CD4-positive, CD25-positive, alpha-beta regulatory T cell (primary cell): ENCODE results near the gene RBCK1. TPM values are rescaled to one million over a fixed set of nuclear protein-coding genes. Genes with fewer than 3 reads are reported as not detected.

ENCODE experiments used
- ATAC-seq, 2 donors: fragments of 150-1000 bp; cut with Tn5 transposase; one replicate each; pipeline ENCODE4 v1.10.0; 2021; ENCODE audit warnings: low read depth in 2 of 2, moderate number of reproducible peaks in 2 of 2, moderate library complexity in 1 of 2
- DNase-seq, 3 donors: peaks; one replicate each; pipeline versions ENCODE4 v3.0.0 to v3.0.0-alpha.2; 2012 to 2022; ENCODE audit warnings: mixed read lengths in 1 of 3
- H3K27ac ChIP-seq: one replicate; pipeline ENCODE4 v1.7.0; 2013; ENCODE audit warnings: mild to moderate bottlenecking, low read length; ENCODE audit not compliant: insufficient read depth, poor library complexity, severe bottlenecking
- H3K27me3 ChIP-seq: one replicate; pipeline ENCODE4 v1.7.0; 2013; ENCODE audit warnings: low read length; ENCODE audit not compliant: control insufficient read depth, insufficient read depth
- H3K36me3 ChIP-seq: one replicate; pipeline ENCODE4 v1.7.0; 2013; ENCODE audit warnings: mild to moderate bottlenecking, low read length, moderate library complexity; ENCODE audit not compliant: control insufficient read depth, insufficient read depth
- H3K4me1 ChIP-seq: 2 replicates; pipeline ENCODE4 v1.7.0; 2013; ENCODE audit warnings: mild to moderate bottlenecking, low read length; ENCODE audit not compliant: insufficient read depth, control insufficient read depth, poor library complexity, severe bottlenecking
- H3K4me3 ChIP-seq: one replicate; pipeline ENCODE4 v1.7.0; 2013; ENCODE audit warnings: low read depth, mild to moderate bottlenecking, low read length, moderate library complexity
- H3K9me3 ChIP-seq, 2 experiments: 1 replicate in 1 of 2; 2 replicates in 1 of 2; pipeline ENCODE4 v1.7.0; 2013; ENCODE audit warnings: low read length in 2 of 2, mild to moderate bottlenecking in 1 of 2, moderate library complexity in 1 of 2; ENCODE audit not compliant: control insufficient read depth in 2 of 2
- H3K27ac Mint-ChIP-seq, 3 donors: one replicate each; pipeline ENCODE4 v1.8.0; 2020 to 2022; ENCODE audit warnings: mild to moderate bottlenecking in 3 of 3, mixed read lengths in 3 of 3, moderate library complexity in 2 of 3
- H3K27me3 Mint-ChIP-seq: one replicate; pipeline ENCODE4 v1.8.0; 2022; ENCODE audit warnings: mild to moderate bottlenecking, mixed read lengths
- H3K36me3 Mint-ChIP-seq: one replicate; pipeline ENCODE4 v1.8.0; 2020; ENCODE audit warnings: mixed read lengths
- H3K4me1 Mint-ChIP-seq, 4 donors: one replicate each; pipeline ENCODE4 v1.8.0; 2020 to 2022; ENCODE audit warnings: mixed read lengths in 4 of 4, mild to moderate bottlenecking in 1 of 4
- H3K4me3 Mint-ChIP-seq, 4 donors: one replicate each; pipeline ENCODE4 v1.8.0; 2020 to 2022; ENCODE audit warnings: mild to moderate bottlenecking in 4 of 4, mixed read lengths in 4 of 4, moderate library complexity in 3 of 4
- H3K9me3 Mint-ChIP-seq, 7 donors: one replicate each; pipeline ENCODE4 v1.8.0; 2020 to 2022; ENCODE audit warnings: mixed read lengths in 7 of 7, mild to moderate bottlenecking in 3 of 7, moderate library complexity in 2 of 7
- polyA plus RNA-seq, 4 donors: library from polyadenylated mRNA; unstranded; fragments of 300-500 nt; fragmentation: Illumina TruSeq; gene quantifications; one replicate each; pipeline ENCODE4 v1.2.3, GENCODE V29; 2021
- total RNA-seq: library from RNA; stranded (reverse); gene quantifications from one replicate; pipeline ENCODE4 v1.2.3, GENCODE V29; 2022

The RBCK1 gene
- total and polyA plus RNA-seq, 5 donors from 2014 or later: 87.5 to 115 (median 93.5) TPM

- H3K27me3 Mint-ChIP-seq: no peaks in the 10 kb centered on the region
- H3K4me1 Mint-ChIP-seq: peaks cover 0 to 10% (median 8%) of the 10 kb centered on the region in 4 donors
- Histone ChIP-seq H3K4me1 (peaks cover 10% of the 10 kb centered on the region), H3K27ac (no peak overlapping the region), H3K4me3 (no peak overlapping the region), H3K27me3 (no peaks in the 10 kb centered on the region), H3K9me3 (no peaks in the 10 kb centered on the region), H3K36me3 (peaks cover 48% of the 10 kb centered on the region)
- H3K27ac Mint-ChIP-seq: no peak overlapping the region
- no peaks in the 10 kb centered on the region for H3K9me3 Mint-ChIP-seq
- no peak for DNase-seq
- no peak for ATAC-seq
- H3K4me3 Mint-ChIP-seq: no peak overlapping the region
- peaks cover 25% of the 10 kb centered on the region for H3K36me3 Mint-ChIP-seq
Measured at GRCh38 chr20:397432-398237, 10.5 kb upstream of the RBCK1 start.

- Mint-ChIP-seq H3K27me3 (no peaks in the 10 kb centered on the region), H3K4me3 (no peak overlapping the region), H3K36me3 (peaks cover 17% of the 10 kb centered on the region), H3K4me1 (peaks cover 0 to 17% (median 12%) of the 10 kb centered on the region in 4 donors), H3K27ac (no peak overlapping the region), H3K9me3 (no peaks in the 10 kb centered on the region)
- ATAC-seq (no peak), DNase-seq (no peak)
- Histone ChIP-seq H3K9me3 (no peaks in the 10 kb centered on the region), H3K27me3 (no peaks in the 10 kb centered on the region), H3K4me3 (no peak overlapping the region), H3K4me1 (peaks cover 12% of the 10 kb centered on the region), H3K36me3 (peaks cover 35% of the 10 kb centered on the region), H3K27ac (no peak overlapping the region)
Measured at GRCh38 chr20:399182-399707, 8.9 kb upstream of the RBCK1 start.

GRCh38 chr20:400128-400453 is 8.0 kb upstream of the RBCK1 start:
- Mint-ChIP-seq H3K4me1 (peaks cover 0 to 17% (median 12%) of the 10 kb centered on the region in 4 donors), H3K27ac (no peak overlapping the region), H3K27me3 (no peaks in the 10 kb centered on the region), H3K4me3 (no peak overlapping the region), H3K9me3 (no peaks in the 10 kb centered on the region), H3K36me3 (peaks cover 17% of the 10 kb centered on the region)
- H3K36me3 ChIP-seq: peaks cover 27% of the 10 kb centered on the region
- H3K4me1 ChIP-seq: peaks cover 12% of the 10 kb centered on the region
- no peaks in the 10 kb centered on the region for H3K9me3 ChIP-seq
- H3K4me3 ChIP-seq: no peak overlapping the region
- no peak for DNase-seq
- H3K27ac ChIP-seq: no peak overlapping the region
- H3K27me3 ChIP-seq: no peaks in the 10 kb centered on the region
- ATAC-seq: no peak

- Mint-ChIP-seq H3K4me3 (no peak overlapping the region), H3K36me3 (peaks cover 17% of the 10 kb centered on the region), H3K9me3 (no peaks in the 10 kb centered on the region), H3K27ac (peak overlapping the region in 1 of 3 donors; percentile 66), H3K4me1 (peaks cover 0 to 18% (median 12%) of the 10 kb centered on the region in 4 donors), H3K27me3 (no peaks in the 10 kb centered on the region)
- H3K36me3 ChIP-seq: peaks cover 23% of the 10 kb centered on the region
- no peaks in the 10 kb centered on the region for H3K9me3 ChIP-seq
- H3K4me3 ChIP-seq: no peak overlapping the region
- H3K27ac ChIP-seq: no peak overlapping the region
- no peaks in the 10 kb centered on the region for H3K27me3 ChIP-seq
- H3K4me1 ChIP-seq: peaks cover 12% of the 10 kb centered on the region
- ATAC-seq: no peak
- no peak for DNase-seq
Measured at GRCh38 chr20:400454-401275, 7.4 kb upstream of the RBCK1 start.

- Histone ChIP-seq H3K9me3 (no peaks in the 10 kb centered on the region), H3K4me1 (peaks cover 12% of the 10 kb centered on the region), H3K4me3 (no peak overlapping the region), H3K27ac (no peak overlapping the region), H3K27me3 (no peaks in the 10 kb centered on the region), H3K36me3 (peaks cover 11% of the 10 kb centered on the region)
- peaks cover 2% of the 10 kb centered on the region for H3K27me3 Mint-ChIP-seq
- DNase-seq (peak in 1 of 3 donors; percentile 38), ATAC-seq (no peak)
- H3K27ac Mint-ChIP-seq: no peak overlapping the region
- no peaks in the 10 kb centered on the region for H3K9me3 Mint-ChIP-seq
- H3K4me3 Mint-ChIP-seq: peak overlapping the region in 2 of 4 donors; percentile 4 to 62
- peaks cover 12% of the 10 kb centered on the region for H3K36me3 Mint-ChIP-seq
- H3K4me1 Mint-ChIP-seq: peaks cover 3 to 21% (median 15%) of the 10 kb centered on the region in 4 donors
Measured at GRCh38 chr20:401682-402495, 6.2 kb upstream of the RBCK1 start.

- no peak for ATAC-seq
Measured at GRCh38 chr20:402496-402885, 5.6 kb upstream of the RBCK1 start.

GRCh38 chr20:402898-403581 is 5.1 kb upstream of the RBCK1 start:
- no peaks in the 10 kb centered on the region for H3K9me3 Mint-ChIP-seq
- H3K27me3 ChIP-seq: no peaks in the 10 kb centered on the region
- no peaks in the 10 kb centered on the region for H3K9me3 ChIP-seq
- no peak overlapping the region for H3K27ac ChIP-seq
- no peak overlapping the region for H3K4me3 ChIP-seq
- H3K4me1 ChIP-seq: peaks cover 19% of the 10 kb centered on the region
- no peak for ATAC-seq
- H3K4me1 Mint-ChIP-seq: peaks cover 5 to 27% (median 20%) of the 10 kb centered on the region in 4 donors
- H3K27me3 Mint-ChIP-seq: peaks cover 5% of the 10 kb centered on the region
- H3K27ac Mint-ChIP-seq: peak overlapping the region in 1 of 3 donors; percentile 58
- H3K36me3 ChIP-seq: no peaks in the 10 kb centered on the region
- no peak for DNase-seq
- H3K4me3 Mint-ChIP-seq: peak overlapping the region in 2 of 4 donors; percentile 39 to 61
- peaks cover 4% of the 10 kb centered on the region for H3K36me3 Mint-ChIP-seq

More at GRCh38 chr20:402496-402885, 5.6 kb upstream of the RBCK1 start:
- peaks cover 5 to 27% (median 20%) of the 10 kb centered on the region in 4 donors for H3K4me1 Mint-ChIP-seq
- H3K27me3 ChIP-seq: no peaks in the 10 kb centered on the region
- peaks cover 5% of the 10 kb centered on the region for H3K27me3 Mint-ChIP-seq
- DNase-seq: peak in 1 of 3 donors; percentile 64
- H3K36me3 ChIP-seq: peaks cover 4% of the 10 kb centered on the region
- H3K36me3 Mint-ChIP-seq: peaks cover 9% of the 10 kb centered on the region
- no peaks in the 10 kb centered on the region for H3K9me3 ChIP-seq
- peak overlapping the region in 1 of 3 donors; percentile 58 for H3K27ac Mint-ChIP-seq
- H3K9me3 Mint-ChIP-seq: no peaks in the 10 kb centered on the region
- H3K27ac ChIP-seq: no peak overlapping the region
- no peak overlapping the region for H3K4me3 Mint-ChIP-seq
- peaks cover 18% of the 10 kb centered on the region for H3K4me1 ChIP-seq
- no peak overlapping the region for H3K4me3 ChIP-seq
